SW 1271 (cell line): ENCODE data around the gene SUCO.
"Not testable (repeated sequence)": the region's sequence is repeated elsewhere in the genome, so short reads cannot be mapped to it uniquely, and the experiment has no call there.

ENCODE experiments used
- DNase-seq, 2 experiments: peaks; one replicate each; lab custom pipeline; 2025; lab: John Stamatoyannopoulos, UW

Gene SUCO

DNA sequence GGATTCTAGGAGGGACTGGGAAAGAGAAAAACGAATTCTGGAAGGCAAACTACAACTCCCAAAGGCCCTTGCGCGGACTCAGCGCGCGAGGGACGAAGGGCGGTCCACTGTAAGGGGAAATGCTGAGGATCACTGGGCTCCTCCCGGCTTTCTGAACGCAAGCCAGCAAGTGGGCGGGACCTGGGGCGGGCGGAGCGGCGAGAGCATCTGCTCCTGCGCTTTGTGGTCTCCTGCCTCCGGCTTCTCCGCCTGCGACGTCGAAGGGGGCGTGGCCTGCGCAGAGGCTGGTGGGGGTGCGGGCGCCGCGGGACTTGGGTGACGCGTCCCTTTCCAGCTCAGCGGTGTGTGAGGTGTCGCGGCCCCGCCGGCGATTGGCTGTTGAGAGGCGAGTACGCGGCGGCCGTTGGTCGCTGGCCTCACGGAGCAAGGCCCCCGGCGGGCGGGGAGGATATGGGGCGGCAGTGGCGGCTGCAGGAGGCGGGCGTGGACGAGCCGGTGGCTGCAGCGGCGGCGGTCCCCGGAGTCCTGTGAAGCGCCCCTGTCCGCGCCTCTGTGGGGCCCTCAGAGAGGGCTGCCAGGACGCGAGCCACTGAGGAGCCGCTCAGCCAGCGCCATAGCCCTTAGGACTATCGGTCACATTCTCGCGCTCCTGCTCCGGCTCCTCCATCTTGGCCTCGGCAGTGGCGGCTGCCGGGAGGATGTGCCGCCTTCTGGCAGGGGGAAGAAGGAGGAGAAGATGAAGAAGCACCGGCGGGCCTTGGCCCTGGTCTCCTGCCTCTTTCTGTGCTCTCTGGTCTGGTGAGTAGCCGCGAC lies at the start of gene SUCO:
Gene SUCO (plus strand): TSS at position 451 of the 813 bp plus-strand sequence. CDS start 286 bp downstream, at position 737.
- DNase-seq, result peak; percentile 90 to 95

- no peak for DNase-seq
Observed at GRCh38 chr1:172483448-172483847, 49.5 kb upstream of the SUCO start.

DNA sequence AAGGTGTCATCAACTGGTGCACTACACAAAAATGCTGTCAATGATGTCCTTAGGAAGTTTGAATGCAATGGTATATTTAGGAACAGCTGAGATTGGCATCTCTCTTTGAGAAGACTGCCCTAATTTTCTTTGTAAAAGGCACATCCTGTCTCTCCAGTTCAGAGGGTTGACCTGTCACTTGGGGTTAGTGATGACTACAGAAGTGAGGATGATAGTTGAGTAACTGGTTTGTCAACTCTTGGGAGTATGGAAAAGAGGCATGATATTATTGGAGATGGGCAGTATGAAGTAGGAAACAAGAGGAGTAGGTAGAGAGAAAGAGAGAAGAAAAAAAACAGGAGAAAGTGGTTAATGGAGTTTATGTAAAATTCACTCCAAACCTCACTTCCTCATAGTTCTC lies 48.7 kb upstream of the SUCO start:
- DNase-seq, result no peak

- no peak for DNase-seq
Observed at GRCh38 chr1:172485626-172486025, 47.3 kb upstream of the SUCO start.

DNA sequence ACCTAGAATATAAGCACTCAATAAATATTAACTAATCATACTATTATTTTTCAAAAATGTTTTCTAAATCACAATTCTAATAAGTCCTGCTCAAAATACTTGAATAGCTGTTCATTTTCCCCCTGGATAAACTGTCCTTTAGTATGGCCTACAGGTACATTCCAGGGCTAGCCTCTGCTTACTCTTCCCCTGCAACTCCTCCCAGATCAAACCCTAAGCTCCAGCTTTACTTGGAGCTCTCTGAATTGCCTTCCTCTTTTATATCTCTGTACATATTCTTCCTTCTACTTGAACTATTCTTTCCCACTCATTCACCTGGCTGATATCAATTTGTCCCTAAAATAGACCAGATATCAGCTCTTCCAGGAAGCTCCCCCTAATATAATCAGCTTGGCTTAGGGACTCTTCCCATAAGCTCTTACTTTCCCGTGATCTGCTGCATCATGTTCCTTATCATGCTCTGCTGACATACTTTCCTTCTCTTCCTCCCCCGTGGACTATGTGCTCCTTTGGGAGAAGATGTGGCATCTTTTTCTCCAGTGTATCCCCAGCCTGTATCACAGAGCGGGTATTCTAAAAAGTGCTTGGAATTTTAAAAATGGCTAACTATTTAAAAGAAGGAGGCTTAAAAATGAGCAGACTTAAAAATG lies 46.0 kb upstream of the SUCO start:
- no peak for DNase-seq

DNA sequence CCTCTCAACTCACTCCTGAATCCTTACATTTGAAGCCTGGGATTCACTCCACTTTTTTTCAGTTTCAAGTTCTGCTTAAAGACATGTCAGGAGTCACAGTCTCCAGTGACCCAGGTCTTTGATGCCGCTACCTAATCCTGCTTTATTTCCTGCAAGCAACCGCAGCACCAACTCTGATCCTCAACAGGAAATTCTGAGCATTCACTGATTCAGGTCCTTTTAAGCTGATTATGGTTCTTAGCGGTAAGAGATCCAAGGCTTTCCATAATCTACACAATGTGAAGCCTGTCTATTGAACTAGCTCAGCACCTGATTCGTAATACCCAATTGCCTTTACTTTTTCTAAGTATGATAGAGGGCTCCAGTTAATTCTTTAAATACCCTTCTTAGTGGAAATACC lies 45.4 kb upstream of the SUCO start:
- DNase-seq, result no peak

DNA sequence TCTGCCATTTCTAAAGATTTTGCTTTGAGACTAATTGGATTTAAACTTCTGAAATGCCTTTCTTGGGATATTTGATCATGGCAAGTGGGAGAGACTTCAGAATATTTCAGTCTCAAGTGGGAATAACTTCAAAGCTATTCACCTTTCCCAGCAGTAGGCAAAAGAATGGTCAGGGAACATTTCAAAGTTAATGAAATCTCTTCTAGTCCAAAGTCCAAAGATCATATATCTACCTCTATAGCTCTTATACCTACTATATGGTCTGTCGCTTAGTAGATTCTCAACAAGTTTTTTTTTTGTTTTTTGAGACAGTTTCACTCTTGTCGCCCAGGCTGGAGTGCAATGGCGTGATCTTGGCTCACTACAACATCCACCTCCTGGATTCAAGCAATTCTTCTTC lies 44.6 kb upstream of the SUCO start:
- DNase-seq, result no peak

DNA sequence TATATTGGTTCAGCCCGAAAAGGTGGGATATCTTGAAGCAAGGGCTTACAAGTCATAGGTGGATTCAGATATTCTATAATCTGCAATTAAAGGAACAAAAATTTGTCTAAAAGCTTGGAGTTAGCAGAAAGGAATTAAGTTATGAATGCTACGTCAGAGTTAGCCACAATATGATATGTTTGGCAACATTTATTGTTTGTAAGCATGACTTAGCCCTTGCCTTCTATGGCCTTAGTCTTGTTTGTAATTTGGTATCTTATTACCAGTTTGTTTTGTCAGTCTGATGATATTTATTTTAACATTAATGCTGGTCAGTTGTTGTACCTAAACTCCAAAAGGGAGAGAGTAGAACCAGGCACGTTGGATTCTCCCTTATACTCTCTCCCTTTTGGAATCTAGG lies 43.1 kb upstream of the SUCO start:
- no peak for DNase-seq

DNA sequence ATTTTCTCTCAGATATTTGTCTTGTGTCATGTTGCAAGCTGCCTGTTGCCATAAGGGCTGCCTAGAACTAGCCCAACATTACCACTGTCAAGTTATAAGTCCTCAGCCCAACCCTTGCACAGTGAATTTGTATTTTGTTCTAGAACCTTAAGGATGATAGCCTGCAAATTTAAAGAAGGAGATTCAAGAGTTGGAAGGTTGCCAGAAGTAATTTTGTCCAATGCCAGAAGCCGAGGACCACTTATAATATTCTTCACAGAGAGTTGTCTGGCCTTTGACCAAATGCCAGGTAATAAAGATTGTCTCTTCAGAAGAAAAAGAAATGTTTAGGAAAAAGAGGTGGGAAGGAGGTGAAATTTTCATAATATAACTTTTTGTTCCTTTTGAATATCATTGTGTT lies 40.5 kb upstream of the SUCO start:
- no peak for DNase-seq

GRCh38 chr1:172494166-172494565 lies 38.8 kb upstream of the SUCO start:
- DNase-seq, result no peak

DNA sequence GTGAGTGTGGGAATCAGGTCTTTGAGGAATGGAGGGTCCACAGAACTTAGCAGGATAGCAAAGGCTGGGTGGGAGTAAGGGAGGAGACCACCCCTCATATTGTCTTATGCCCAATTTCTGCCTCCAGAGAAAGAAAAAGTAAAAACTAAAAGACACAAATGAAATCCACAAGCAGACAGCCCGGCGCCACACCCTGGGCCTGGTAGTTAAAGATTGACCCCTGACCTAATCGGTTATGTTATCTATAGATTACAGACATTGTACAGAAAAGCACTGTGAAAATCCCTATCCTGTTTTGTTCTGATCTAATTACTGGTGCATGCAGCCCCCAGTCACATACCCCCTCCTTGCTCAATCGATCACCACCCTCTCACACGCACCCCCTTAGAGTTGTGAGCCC lies 36.8 kb upstream of the SUCO start:
- DNase-seq, result not testable (repeated sequence)

DNA sequence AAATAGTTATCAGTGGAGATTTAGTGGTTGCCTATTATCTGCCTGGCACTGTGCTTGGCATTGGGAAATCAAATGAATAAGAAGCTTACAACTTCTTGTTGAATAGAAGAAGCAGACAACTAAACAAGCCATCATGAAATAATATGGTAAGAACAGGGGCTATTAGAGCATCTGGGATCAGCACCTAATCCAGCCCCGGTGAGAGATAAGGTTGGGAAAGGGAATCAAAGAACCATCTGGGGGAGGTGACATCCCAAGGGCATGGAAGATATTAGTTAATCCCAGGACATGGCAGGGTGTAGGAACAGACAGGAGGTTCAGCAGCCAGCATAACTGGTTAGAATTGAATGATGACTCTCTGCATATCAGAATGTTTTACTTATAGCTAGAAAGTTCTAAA lies 36.3 kb upstream of the SUCO start:
- DNase-seq, result no peak

DNA sequence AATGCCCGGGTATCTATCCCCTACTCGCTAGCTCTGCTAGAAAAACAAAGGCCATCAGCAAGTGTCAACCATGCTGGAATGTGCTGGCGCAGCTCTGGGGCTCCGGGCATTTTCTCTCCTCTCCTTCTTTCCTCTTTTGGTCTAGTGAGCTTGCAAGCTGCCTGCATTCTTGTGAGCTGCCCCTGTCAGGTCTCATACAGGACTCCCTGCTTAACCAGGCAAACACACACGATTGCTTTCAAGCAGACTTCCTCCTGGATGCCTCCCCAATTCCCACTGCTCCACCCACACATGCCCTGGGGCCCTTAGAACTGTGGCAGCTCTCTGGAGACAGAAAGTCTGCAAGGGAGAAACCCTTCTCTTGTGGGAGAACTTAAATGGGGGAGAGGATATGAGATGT lies 35.7 kb upstream of the SUCO start:
- no peak for DNase-seq

DNA sequence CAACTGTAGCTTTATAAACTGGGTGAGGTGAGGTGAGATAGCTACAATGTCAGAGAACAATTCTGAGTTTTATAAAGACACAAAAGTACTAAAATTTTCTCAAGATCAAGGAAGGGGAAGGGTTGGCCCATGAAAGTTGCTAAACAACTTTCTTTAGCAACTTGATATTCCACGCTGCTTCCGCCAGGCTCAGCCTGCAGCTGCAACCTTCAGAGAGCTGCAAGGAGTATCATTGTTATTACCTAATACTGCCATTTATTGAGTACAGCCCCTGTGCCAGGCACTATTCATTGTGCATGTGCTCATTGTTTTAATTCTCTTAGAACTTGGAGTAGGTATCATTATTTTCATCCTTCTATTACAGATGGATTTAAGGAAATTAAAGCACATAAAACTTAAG lies 34.1 kb upstream of the SUCO start:
- no peak for DNase-seq

DNA sequence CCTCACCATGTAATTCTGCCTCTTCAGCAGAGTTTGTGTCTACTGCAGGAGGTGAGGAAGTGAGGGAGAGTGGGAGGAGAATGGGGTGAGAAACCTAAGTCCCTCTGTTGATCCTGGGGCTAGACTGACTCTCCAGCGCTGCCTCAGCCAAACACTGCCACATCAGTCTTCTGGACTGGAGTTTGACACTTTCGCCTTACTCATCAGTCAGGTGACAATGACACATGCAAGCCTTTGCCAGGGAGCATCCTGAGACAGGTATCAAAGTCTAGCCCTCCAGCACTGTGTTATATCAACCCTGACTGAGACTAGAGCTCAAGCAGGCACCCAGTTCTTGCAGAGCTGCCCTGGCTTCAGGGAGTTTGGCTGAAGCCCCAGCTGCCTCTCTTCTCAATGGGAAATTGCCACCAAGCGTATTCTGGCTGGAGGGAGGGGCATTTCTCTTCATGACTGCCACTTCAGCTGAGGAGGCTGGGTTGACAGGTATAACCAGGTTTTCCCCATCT lies 33.3 kb upstream of the SUCO start:
- DNase-seq, result no peak

- no peak for DNase-seq
Observed at GRCh38 chr1:172500207-172500606, 32.7 kb upstream of the SUCO start.

GRCh38 chr1:172507741-172508140 lies 25.2 kb upstream of the SUCO start:
- no peak for DNase-seq

- DNase-seq, result no peak
Observed at GRCh38 chr1:172510479-172510878, 22.5 kb upstream of the SUCO start.

DNA sequence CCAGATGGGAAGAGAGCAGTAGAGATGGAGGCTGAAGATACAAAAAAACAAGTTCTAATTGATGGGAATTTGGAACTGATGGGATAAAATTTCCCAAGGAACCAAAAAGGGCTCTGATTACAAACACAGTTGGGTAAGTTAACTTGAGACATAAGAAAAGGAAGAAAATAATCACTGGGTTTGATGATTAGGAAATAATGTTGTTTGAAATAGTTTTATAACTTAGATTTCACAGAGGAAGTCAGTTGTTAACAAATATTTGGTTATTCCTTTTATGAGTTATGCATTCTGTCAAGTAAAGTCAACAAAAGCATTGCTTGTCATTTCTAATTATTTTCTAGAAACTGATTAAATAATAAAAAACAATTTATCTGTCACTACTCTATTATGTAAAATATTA lies 20.4 kb upstream of the SUCO start:
- DNase-seq, result no peak

GRCh38 chr1:172513479-172513878 lies 19.5 kb upstream of the SUCO start:
- no peak for DNase-seq

- no peak for DNase-seq
Observed at GRCh38 chr1:172514108-172514507, 18.8 kb upstream of the SUCO start.

GRCh38 chr1:172515436-172515835 lies 17.5 kb upstream of the SUCO start:
- DNase-seq, result no peak

- DNase-seq, result no peak
Observed at GRCh38 chr1:172515927-172516326, 17.0 kb upstream of the SUCO start.

DNA sequence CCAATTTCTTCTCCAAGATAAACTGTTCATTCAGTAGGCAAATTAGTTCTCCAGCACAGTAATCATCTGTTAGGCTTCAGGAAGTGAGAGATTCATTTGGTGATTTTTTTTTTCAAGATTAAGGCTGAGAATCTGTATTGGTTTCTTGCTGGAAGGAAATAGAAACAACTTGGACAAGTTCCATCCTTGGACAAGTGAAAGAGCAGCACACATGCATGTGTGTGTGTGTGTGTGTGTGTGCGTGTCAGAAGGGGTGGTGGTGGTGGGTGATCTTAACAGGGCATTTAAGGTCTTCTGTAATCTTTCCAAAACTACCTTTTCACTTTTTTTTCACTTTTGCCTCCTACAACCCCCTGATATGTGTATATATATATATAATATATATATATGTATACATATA lies 15.9 kb upstream of the SUCO start:
- no peak for DNase-seq
